Measurements from ENCODE around the gene LUZP2. TPM values are rescaled to one million over a fixed set of nuclear protein-coding genes. Genes with fewer than 3 reads are reported as not detected.

The LUZP2 gene
- total RNA-seq, 1 donor from 2014 or later, result 0.33 TPM

GRCh38 chr11:24622262-24622661 lies 125.4 kb downstream of the LUZP2 start:
- no peak for DNase-seq (ENCODE audit: low read depth)
- no peak overlapping the region for H3K4me3 ChIP-seq (ENCODE audit: low read depth, low read length)
- no peaks in the 10 kb centered on the region for H3K36me3 ChIP-seq (ENCODE audit: control insufficient read depth, insufficient read depth, low read length)
- no peak for TF ChIP-seq CTCF (IDR thresholded peaks at IDR 0.05; ENCODE audit: insufficient read depth, low read length, poor library complexity, severe bottlenecking)
- no peaks in the 10 kb centered on the region for H3K27me3 ChIP-seq (ENCODE audit: control insufficient read depth, insufficient read depth, low read length)

- H3K27me3 ChIP-seq (ENCODE audit: control insufficient read depth, insufficient read depth, low read length), result no peaks in the 10 kb centered on the region
- no peak for TF ChIP-seq CTCF (IDR thresholded peaks at IDR 0.05; ENCODE audit: insufficient read depth, low read length, poor library complexity, severe bottlenecking)
- H3K36me3 ChIP-seq (ENCODE audit: control insufficient read depth, insufficient read depth, low read length), result no peaks in the 10 kb centered on the region
- no peak overlapping the region for H3K4me3 ChIP-seq (ENCODE audit: low read depth, low read length)
- DNase-seq (ENCODE audit: low read depth), result no peak
These were observed 126.3 kb downstream of the LUZP2 start for GRCh38 chr11:24623121-24623520.

GRCh38 chr11:24624432-24624831 lies 127.6 kb downstream of the LUZP2 start:
- DNase-seq (ENCODE audit: low read depth), result no peak

GRCh38 chr11:24625975-24626374 lies 129.1 kb downstream of the LUZP2 start:
- Histone ChIP-seq H3K36me3 (ENCODE audit: control insufficient read depth, insufficient read depth, low read length) (no peaks in the 10 kb centered on the region), H3K4me3 (ENCODE audit: low read depth, low read length) (no peak overlapping the region), H3K27me3 (ENCODE audit: control insufficient read depth, insufficient read depth, low read length) (no peaks in the 10 kb centered on the region)
- TF ChIP-seq CTCF (IDR thresholded peaks at IDR 0.05; ENCODE audit: insufficient read depth, low read length, poor library complexity, severe bottlenecking), result no peak
- no peak for DNase-seq (ENCODE audit: low read depth)

More at GRCh38 chr11:24624432-24624831, 127.6 kb downstream of the LUZP2 start:
- H3K4me3 ChIP-seq (ENCODE audit: low read depth, low read length), result no peak overlapping the region
- no peak for TF ChIP-seq CTCF (IDR thresholded peaks at IDR 0.05; ENCODE audit: insufficient read depth, low read length, poor library complexity, severe bottlenecking)
- H3K27me3 ChIP-seq (ENCODE audit: control insufficient read depth, insufficient read depth, low read length), result no peaks in the 10 kb centered on the region
- no peaks in the 10 kb centered on the region for H3K36me3 ChIP-seq (ENCODE audit: control insufficient read depth, insufficient read depth, low read length)

GRCh38 chr11:24628224-24628776 lies 131.4 kb downstream of the LUZP2 start:
- no peak for DNase-seq (ENCODE audit: low read depth)
- no peak overlapping the region for H3K4me3 ChIP-seq (ENCODE audit: low read depth, low read length)
- no peaks in the 10 kb centered on the region for H3K36me3 ChIP-seq (ENCODE audit: control insufficient read depth, insufficient read depth, low read length)
- H3K27me3 ChIP-seq (ENCODE audit: control insufficient read depth, insufficient read depth, low read length), result no peaks in the 10 kb centered on the region
- TF ChIP-seq CTCF (IDR thresholded peaks at IDR 0.05; ENCODE audit: insufficient read depth, low read length, poor library complexity, severe bottlenecking), result no peak

GRCh38 chr11:24634606-24635160 lies 137.8 kb downstream of the LUZP2 start:
- Histone ChIP-seq H3K36me3 (ENCODE audit: control insufficient read depth, insufficient read depth, low read length) (no peaks in the 10 kb centered on the region), H3K27me3 (ENCODE audit: control insufficient read depth, insufficient read depth, low read length) (no peaks in the 10 kb centered on the region), H3K4me3 (ENCODE audit: low read depth, low read length) (no peak overlapping the region)
- TF ChIP-seq CTCF (IDR thresholded peaks at IDR 0.05; ENCODE audit: insufficient read depth, low read length, poor library complexity, severe bottlenecking), result no peak
- no peak for DNase-seq (ENCODE audit: low read depth)

All from kidney epithelial cell (primary cell).